Osteocyte (in vitro differentiated cells): ENCODE results near the gene MSX1. TPM values are rescaled to one million over a fixed set of nuclear protein-coding genes. Genes with fewer than 3 reads are reported as not detected.
A peak's percentile ranks its signal among the peaks of the same experiment; 100 is the strongest.

Source experiments
- DNase-seq: peaks from one replicate; pipeline ENCODE4 v3.0.0; 2021; ENCODE audit warnings: mixed read lengths; ENCODE audit not compliant: unreplicated experiment; ENCODE audit errors: extremely low spot score
- H3K27ac Mint-ChIP-seq: one replicate; pipeline ENCODE4 v1.8.0; 2021; ENCODE audit warnings: mild to moderate bottlenecking, mixed read lengths; ENCODE audit not compliant: unreplicated experiment
- H3K27me3 Mint-ChIP-seq: one replicate; pipeline ENCODE4 v1.8.0; 2021; ENCODE audit warnings: mixed read lengths; ENCODE audit not compliant: unreplicated experiment
- H3K36me3 Mint-ChIP-seq: one replicate; pipeline ENCODE4 v1.8.0; 2021; ENCODE audit warnings: mixed read lengths; ENCODE audit not compliant: unreplicated experiment
- H3K4me1 Mint-ChIP-seq: one replicate; pipeline ENCODE4 v1.8.0; 2021; ENCODE audit warnings: mixed read lengths; ENCODE audit not compliant: unreplicated experiment
- H3K4me3 Mint-ChIP-seq: one replicate; pipeline ENCODE4 v1.8.0; 2021; ENCODE audit warnings: mild to moderate bottlenecking, moderate library complexity, mixed read lengths; ENCODE audit not compliant: unreplicated experiment
- H3K9me3 Mint-ChIP-seq: one replicate; pipeline ENCODE4 v1.8.0; 2021; ENCODE audit warnings: mixed read lengths; ENCODE audit not compliant: unreplicated experiment
- CTCF ChIP-seq: fragments of 200-600 bp; sonication (generic); IDR thresholded peaks from 2 replicates; pipeline ENCODE4 v1.5.0; 2021; ENCODE audit warnings: antibody characterized with exemption, mild to moderate bottlenecking, moderate library complexity
- total RNA-seq: library from RNA; stranded (reverse); gene quantifications from 2 replicates; pipeline ENCODE4 v1.2.1, GENCODE V29; 2021

Gene MSX1
- total RNA-seq, 1 donor from 2014 or later = 3.5 TPM

GRCh38 chr4:4862071-4862551, 2.6 kb downstream of the MSX1 start:
- Mint-ChIP-seq H3K27ac (no peak overlapping the region), H3K27me3 (peaks cover 39% of the 10 kb centered on the region), H3K4me1 (peaks cover 31% of the 10 kb centered on the region), H3K9me3 (no peaks in the 10 kb centered on the region), H3K4me3 (peak overlapping the region; percentile 92), H3K36me3 (peaks cover 11% of the 10 kb centered on the region)
- no peak for TF ChIP-seq CTCF
- DNase-seq = no peak

GRCh38 chr4:4862665-4863482, 3.4 kb downstream of the MSX1 start:
- DNase-seq = no peak
- TF ChIP-seq CTCF = no peak
- Mint-ChIP-seq H3K4me1 (peaks cover 28% of the 10 kb centered on the region), H3K9me3 (no peaks in the 10 kb centered on the region), H3K27ac (no peak overlapping the region), H3K36me3 (peaks cover 11% of the 10 kb centered on the region), H3K4me3 (no peak overlapping the region), H3K27me3 (peaks cover 33% of the 10 kb centered on the region)

- Mint-ChIP-seq H3K27ac (no peak overlapping the region), H3K4me1 (peaks cover 25% of the 10 kb centered on the region), H3K36me3 (peaks cover 11% of the 10 kb centered on the region), H3K9me3 (no peaks in the 10 kb centered on the region), H3K27me3 (peaks cover 41% of the 10 kb centered on the region), H3K4me3 (no peak overlapping the region)
- no peak for DNase-seq
- no peak for TF ChIP-seq CTCF
These were observed 5.0 kb downstream of the MSX1 start for GRCh38 chr4:4864443-4864939.

GRCh38 chr4:4864940-4865704, 5.7 kb downstream of the MSX1 start:
- Mint-ChIP-seq H3K9me3 (no peaks in the 10 kb centered on the region), H3K4me1 (peaks cover 30% of the 10 kb centered on the region), H3K4me3 (peak overlapping the region; percentile 51), H3K27me3 (peaks cover 47% of the 10 kb centered on the region), H3K36me3 (peaks cover 11% of the 10 kb centered on the region), H3K27ac (no peak overlapping the region)
- no peak for DNase-seq
- TF ChIP-seq CTCF = no peak

GRCh38 chr4:4865705-4866123, 6.2 kb downstream of the MSX1 start:
- no peak overlapping the region for H3K27ac Mint-ChIP-seq
- peaks cover 32% of the 10 kb centered on the region for H3K4me1 Mint-ChIP-seq
- H3K36me3 Mint-ChIP-seq = peaks cover 11% of the 10 kb centered on the region
- DNase-seq = no peak
- H3K27me3 Mint-ChIP-seq = peaks cover 53% of the 10 kb centered on the region
- TF ChIP-seq CTCF = no peak
- peak overlapping the region; percentile 85 for H3K4me3 Mint-ChIP-seq
- H3K9me3 Mint-ChIP-seq = no peaks in the 10 kb centered on the region
